ENCODE results near the gene S100A4.

The S100A4 gene

GRCh38 chr1:153553096-153553495 is 7.5 kb upstream of the S100A4 start:
- H3K4me3 ChIP-seq (ENCODE audit: low read depth, low read length) = no peak overlapping the region
- no peak for DNase-seq (ENCODE audit: low read depth)
- TF ChIP-seq CTCF (conservative IDR thresholded peaks at IDR 0.05; ENCODE audit: low read depth, low read length) = no peak

GRCh38 chr1:153552335-153552734 is 6.7 kb upstream of the S100A4 start:
- no peak overlapping the region for H3K4me3 ChIP-seq (ENCODE audit: low read depth, low read length)
- no peak for TF ChIP-seq CTCF (conservative IDR thresholded peaks at IDR 0.05; ENCODE audit: low read depth, low read length)
- DNase-seq (ENCODE audit: low read depth) = no peak

- H3K4me3 ChIP-seq (ENCODE audit: low read depth, low read length) = no peak overlapping the region
- no peak for DNase-seq (ENCODE audit: low read depth)
- no peak for TF ChIP-seq CTCF (conservative IDR thresholded peaks at IDR 0.05; ENCODE audit: low read depth, low read length)
Measured at GRCh38 chr1:153550827-153551500, 5.4 kb upstream of the S100A4 start.

GRCh38 chr1:153550398-153550758 is 4.8 kb upstream of the S100A4 start:
- no peak overlapping the region for H3K4me3 ChIP-seq (ENCODE audit: low read depth, low read length)
- DNase-seq (ENCODE audit: low read depth) = no peak
- no peak for TF ChIP-seq CTCF (conservative IDR thresholded peaks at IDR 0.05; ENCODE audit: low read depth, low read length)

GRCh38 chr1:153549741-153550397 is 4.3 kb upstream of the S100A4 start:
- no peak for TF ChIP-seq CTCF (conservative IDR thresholded peaks at IDR 0.05; ENCODE audit: low read depth, low read length)
- no peak overlapping the region for H3K4me3 ChIP-seq (ENCODE audit: low read depth, low read length)
- DNase-seq (ENCODE audit: low read depth) = no peak

- peak; percentile 64 for DNase-seq (ENCODE audit: low read depth)
- peak; percentile 4 for TF ChIP-seq CTCF (conservative IDR thresholded peaks at IDR 0.05; ENCODE audit: low read depth, low read length)
- H3K4me3 ChIP-seq (ENCODE audit: low read depth, low read length) = no peak within 1 kb of the TSS
Measured at GRCh38 chr1:153548722-153549688, 3.4 kb upstream of the S100A4 start, which contains the start of gene S100A3. Gene S100A3, minus strand, starts transcription at chr1:153549258. Its CDS starts 773 bp downstream, at chr1:153548485.
